Measurements from ENCODE around the gene PRR33.
A peak's percentile ranks its signal among the peaks of the same experiment; 100 is the strongest.
"Not testable (repeated sequence)": the region's sequence is repeated elsewhere in the genome, so short reads cannot be mapped to it uniquely, and the experiment has no call there.

Gene PRR33

DNA sequence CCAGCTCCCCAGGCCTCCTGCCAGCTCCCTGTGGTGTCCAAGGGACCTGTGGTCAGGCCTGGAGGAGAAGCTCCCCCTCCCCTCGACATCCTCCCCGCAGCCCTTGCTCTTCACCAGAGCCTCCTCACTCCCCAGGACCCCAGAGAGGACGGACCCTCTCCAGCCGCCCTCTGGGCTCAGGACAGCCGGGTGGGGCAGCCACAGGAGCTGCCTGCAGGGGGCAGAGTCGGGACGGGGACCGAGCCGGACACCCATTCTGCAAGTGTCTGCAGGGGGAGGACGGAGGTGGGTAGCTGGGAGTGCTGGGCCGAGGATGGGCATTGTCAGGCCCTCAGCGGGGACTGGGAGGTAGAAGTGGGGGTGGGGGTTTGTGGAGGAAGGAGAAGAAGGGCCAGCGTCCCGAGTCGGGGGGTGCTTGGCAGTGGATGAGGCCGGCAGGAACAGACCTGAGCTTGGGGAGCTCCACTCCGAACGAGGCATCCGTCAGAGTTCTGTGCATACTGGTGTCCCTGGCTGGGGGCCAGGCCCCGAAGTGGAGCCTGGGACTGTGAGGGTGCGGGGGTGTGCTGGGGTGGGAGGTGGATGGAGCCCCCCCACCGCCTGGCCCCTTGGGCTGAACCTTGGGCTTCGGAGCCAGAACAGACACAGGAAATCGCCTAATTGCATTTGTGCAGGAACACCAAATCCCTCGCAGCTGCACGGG lies 15.2 kb downstream of the PRR33 start:
- peaks cover 4% of the 10 kb centered on the region for H3K27me3 ChIP-seq
- H3K9ac ChIP-seq: no peak overlapping the region
- H3K9me3 ChIP-seq: no peaks in the 10 kb centered on the region
- no peak overlapping the region for H3K27ac ChIP-seq
- no peak overlapping the region for H3K4me3 ChIP-seq
- no peak for TF ChIP-seq Cebpa-rat (IDR thresholded peaks at IDR 0.05)
- H3K4me2 ChIP-seq: peak overlapping the region; percentile 71
- no peaks in the 10 kb centered on the region for H3K36me3 ChIP-seq
- H3K4me1 ChIP-seq: peaks cover 90% of the 10 kb centered on the region
- H4K20me1 ChIP-seq: peaks cover 19% of the 10 kb centered on the region

DNA sequence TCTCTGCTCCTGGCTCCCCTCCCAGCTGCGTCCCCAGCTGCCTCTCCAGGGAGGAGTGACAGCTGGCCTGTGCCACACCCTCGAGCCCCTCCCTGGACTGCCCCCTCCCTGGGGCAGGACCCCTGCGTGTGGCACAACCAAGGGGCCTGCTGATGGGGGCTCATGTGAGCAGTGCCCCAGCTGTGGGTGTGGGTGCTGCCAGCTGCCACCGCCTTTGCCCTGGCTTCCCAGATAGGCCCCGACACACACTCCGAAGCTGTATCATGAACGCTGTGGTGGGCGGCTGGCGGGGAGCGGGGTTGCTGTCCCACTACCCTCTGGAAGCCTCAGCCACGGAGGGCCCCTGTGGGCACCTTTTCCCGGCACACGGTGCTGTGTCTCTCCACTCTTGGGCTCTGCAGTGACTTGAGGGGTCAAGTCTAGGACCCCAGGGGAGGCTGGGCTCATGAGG lies 15.8 kb downstream of the PRR33 start:
- not testable (repeated sequence) for H3K27me3 ChIP-seq, H3K36me3 ChIP-seq, H3K27ac ChIP-seq, H3K4me3 ChIP-seq, H3K9ac ChIP-seq, H3K9me3 ChIP-seq
- H3K4me2 ChIP-seq: peak overlapping the region; percentile 71
- peaks cover 26% of the 10 kb centered on the region for H4K20me1 ChIP-seq
- H3K4me1 ChIP-seq: peaks cover 90% of the 10 kb centered on the region

DNA sequence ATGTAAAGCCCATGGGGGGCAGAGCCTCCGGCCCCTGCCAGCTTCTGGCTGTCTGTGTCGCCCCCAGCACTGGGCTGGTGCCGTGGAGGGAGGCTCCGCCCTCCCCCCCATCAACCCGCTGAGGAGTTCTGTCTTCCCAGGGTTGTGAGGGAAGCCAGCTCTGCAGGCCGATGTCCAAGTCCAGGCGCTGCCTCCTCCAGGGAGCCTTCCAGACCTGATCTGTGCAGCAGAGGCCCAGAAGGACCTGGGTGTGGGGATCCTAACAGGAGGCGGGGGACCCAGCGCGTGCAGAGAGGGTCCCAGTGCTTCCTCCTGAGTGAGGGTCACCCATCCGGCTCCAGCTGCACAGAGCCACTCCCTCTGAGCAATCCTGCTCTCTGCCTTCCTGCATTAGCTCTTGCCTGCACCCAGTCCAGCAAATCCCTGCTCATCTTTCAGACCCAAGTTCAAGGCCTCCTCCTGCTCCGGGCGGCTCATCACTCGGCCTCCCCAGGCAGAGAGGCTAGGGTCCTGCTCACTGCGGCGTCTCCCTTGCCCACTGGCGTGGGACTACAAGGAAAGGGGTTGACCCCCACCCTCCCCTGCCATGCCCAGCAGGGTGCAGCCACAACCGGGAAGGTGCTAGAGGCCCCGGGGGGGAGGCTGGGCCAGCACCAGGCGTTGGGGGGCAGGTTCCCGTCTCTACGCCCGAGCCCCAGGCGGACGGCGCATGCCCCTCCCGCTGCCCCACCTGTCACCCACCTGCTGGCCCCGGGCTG lies 16.4 kb downstream of the PRR33 start:
- H3K27ac ChIP-seq: no peak overlapping the region

GRCh38 chr11:1874441-1875092 lies 17.1 kb downstream of the PRR33 start:
- H3K9me3 ChIP-seq: not testable (repeated sequence)
- H3K4me2 ChIP-seq: peak overlapping the region; percentile 71; the same call in 1 of the 2 replicates

More for the DNA sequence above, 16.4 kb downstream of the PRR33 start:
- H3K27me3 ChIP-seq: peaks cover 16% of the 10 kb centered on the region
- peaks cover 32% of the 10 kb centered on the region for H4K20me1 ChIP-seq
- H3K9ac ChIP-seq: no peak overlapping the region
- no peak overlapping the region for H3K4me3 ChIP-seq
- H3K4me1 ChIP-seq: peaks cover 90% of the 10 kb centered on the region
- no peaks in the 10 kb centered on the region for H3K9me3 ChIP-seq
- TF ChIP-seq Cebpa-rat (IDR thresholded peaks at IDR 0.05): no peak
- H3K4me2 ChIP-seq: peak overlapping the region; percentile 71
- no peaks in the 10 kb centered on the region for H3K36me3 ChIP-seq

DNA sequence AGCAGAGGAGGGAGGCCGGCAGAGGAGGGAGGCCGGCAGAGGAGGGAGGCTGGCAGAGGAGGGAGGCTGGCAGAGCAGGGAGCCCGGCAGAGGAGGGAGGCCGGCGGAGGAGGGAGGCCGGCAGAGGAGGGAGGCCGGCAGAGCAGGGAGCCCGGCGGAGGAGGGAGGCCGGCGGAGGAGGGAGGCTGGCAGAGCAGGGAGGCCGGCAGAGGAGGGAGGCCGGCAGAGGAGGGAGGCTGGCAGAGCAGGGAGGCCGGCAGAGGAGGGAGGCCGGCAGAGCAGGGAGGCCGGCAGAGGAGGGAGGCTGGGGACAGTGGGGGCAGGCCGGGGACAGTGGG lies 17.9 kb downstream of the PRR33 start:
- Histone ChIP-seq H3K4me1 (peaks cover 92% of the 10 kb centered on the region), H3K27me3 (peaks cover 30% of the 10 kb centered on the region), H3K4me2 (peak overlapping the region; percentile 68), H4K20me1 (peaks cover 47% of the 10 kb centered on the region)
- H3K9me3 ChIP-seq, H3K27ac ChIP-seq, H3K9ac ChIP-seq, H3K36me3 ChIP-seq, H3K4me3 ChIP-seq: not testable (repeated sequence)

More at GRCh38 chr11:1874441-1875092, 17.1 kb downstream of the PRR33 start:
- H3K9ac ChIP-seq, H3K4me3 ChIP-seq, H3K27ac ChIP-seq, H3K36me3 ChIP-seq: not testable (repeated sequence)
- Histone ChIP-seq H4K20me1 (peaks cover 39% of the 10 kb centered on the region), H3K27me3 (peaks cover 23% of the 10 kb centered on the region), H3K4me1 (peaks cover 90% of the 10 kb centered on the region)

DNA sequence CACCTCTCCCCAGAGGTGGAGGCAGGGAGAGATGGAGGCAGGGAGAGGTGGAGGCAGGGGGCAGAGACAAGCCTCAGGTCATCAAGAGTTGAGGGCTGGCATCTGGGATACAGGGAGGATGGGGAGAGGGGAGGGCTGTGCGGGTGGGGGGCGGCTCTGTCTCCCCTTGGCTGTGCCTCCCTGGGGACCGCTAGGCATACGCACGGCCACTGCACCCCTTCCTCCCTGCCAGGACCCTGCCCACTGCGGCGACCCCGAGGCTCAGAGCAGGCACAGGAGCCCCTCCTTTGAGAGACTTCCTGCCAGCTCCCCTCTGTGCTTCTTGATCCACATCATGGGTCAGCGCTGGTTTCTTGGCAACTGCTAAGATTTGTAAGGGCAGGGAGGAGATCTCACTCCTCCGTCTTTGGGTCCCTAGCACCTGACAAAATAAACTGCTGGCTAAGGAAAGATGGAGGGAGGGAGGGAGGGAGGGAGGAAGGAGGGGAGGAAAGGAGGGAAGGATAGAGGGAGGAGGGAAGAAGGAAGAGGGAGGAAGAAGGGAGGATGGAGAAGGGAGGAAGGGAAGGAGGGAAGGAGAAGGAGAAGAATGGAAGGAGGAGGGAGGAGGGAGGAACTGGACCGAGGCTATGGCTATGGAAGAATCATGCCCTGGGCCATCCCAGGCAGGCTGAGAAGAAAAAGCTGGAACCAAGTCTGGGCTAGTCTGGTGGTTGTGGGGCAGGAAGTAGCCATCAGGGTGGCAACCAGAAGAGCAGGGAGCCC lies 18.5 kb downstream of the PRR33 start:
- TF ChIP-seq Cebpa-rat (IDR thresholded peaks at IDR 0.05): no peak
- Histone ChIP-seq H3K36me3 (no peaks in the 10 kb centered on the region), H4K20me1 (peaks cover 52% of the 10 kb centered on the region), H3K27ac (no peak overlapping the region), H3K27me3 (peaks cover 33% of the 10 kb centered on the region), H3K4me3 (no peak overlapping the region), H3K4me2 (peak overlapping the region; percentile 68), H3K9ac (no peak overlapping the region), H3K4me1 (peaks cover 93% of the 10 kb centered on the region), H3K9me3 (no peaks in the 10 kb centered on the region)

- no peak overlapping the region for H3K9ac ChIP-seq
- H4K20me1 ChIP-seq: peaks cover 57% of the 10 kb centered on the region
- no peak overlapping the region for H3K4me3 ChIP-seq
- no peak for TF ChIP-seq Cebpa-rat (IDR thresholded peaks at IDR 0.05)
- H3K27me3 ChIP-seq: peaks cover 39% of the 10 kb centered on the region
- H3K27ac ChIP-seq: no peak overlapping the region
- H3K9me3 ChIP-seq: no peaks in the 10 kb centered on the region
- H3K4me2 ChIP-seq: peak overlapping the region; percentile 68
- H3K36me3 ChIP-seq: no peaks in the 10 kb centered on the region
- peaks cover 92% of the 10 kb centered on the region for H3K4me1 ChIP-seq
These were observed 19.3 kb downstream of the PRR33 start for GRCh38 chr11:1872267-1872985.

DNA sequence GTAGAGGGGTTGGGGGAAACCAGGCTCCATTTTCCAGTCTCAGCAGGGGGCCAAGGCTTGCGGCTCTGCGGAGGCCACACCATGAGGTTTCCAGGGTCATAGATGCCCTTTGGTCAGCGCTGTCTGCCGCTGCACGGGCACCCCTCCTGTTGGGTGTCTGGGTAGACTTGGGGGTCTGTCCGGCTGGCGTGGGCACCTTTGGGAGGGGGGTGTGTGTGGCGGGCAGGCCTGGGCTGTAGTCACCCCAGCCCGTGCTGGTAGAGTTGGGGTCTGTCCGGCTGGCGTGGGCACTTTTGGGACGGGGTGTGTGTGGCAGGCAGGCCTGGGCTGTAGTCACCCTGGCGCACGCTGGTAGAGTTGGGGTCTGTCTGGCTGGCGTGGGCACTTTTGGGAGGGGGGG lies 20.2 kb downstream of the PRR33 start:
- Histone ChIP-seq H3K4me3 (no peak overlapping the region), H3K4me1 (peaks cover 92% of the 10 kb centered on the region), H3K9me3 (no peaks in the 10 kb centered on the region), H3K9ac (no peak overlapping the region), H4K20me1 (peaks cover 63% of the 10 kb centered on the region), H3K27ac (no peak overlapping the region), H3K36me3 (no peaks in the 10 kb centered on the region), H3K27me3 (peaks cover 47% of the 10 kb centered on the region), H3K4me2 (peak overlapping the region; percentile 99)
- no peak for TF ChIP-seq Cebpa-rat (IDR thresholded peaks at IDR 0.05)
